ENCODE data around the gene ZNF787. TPM values are rescaled to one million over a fixed set of nuclear protein-coding genes. Genes with fewer than 3 reads are reported as not detected.

ZNF787 gene
- total RNA-seq, 1 donor from 2014 or later = 30.0 TPM

DNA sequence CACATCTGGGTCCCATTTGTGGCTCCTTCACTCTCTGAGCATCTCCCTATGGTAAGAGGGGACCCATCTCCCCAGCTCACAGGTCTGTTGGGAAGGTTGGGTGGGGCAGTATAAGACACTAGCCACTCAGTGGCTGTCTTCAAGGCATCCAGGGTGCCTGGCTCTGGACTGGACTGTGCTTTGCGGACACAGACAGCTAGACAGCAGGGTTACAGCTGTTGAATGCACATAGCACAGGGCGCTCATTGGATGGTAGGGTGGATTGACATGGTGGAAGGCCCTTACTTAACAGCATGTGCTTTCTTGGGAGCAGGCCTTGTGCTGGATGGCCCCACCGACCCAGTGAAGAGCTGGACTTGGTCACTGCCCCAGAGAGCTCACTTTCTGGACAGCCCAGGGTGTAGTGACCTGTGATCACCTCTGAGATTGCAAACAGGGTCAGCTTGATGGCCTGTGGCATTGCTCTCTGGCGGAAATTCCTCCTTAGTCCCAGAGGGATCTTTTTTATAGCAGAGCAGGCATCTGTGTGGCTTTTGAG is 21.9 kb upstream of the ZNF787 start:
- DNase-seq = no peak

DNA sequence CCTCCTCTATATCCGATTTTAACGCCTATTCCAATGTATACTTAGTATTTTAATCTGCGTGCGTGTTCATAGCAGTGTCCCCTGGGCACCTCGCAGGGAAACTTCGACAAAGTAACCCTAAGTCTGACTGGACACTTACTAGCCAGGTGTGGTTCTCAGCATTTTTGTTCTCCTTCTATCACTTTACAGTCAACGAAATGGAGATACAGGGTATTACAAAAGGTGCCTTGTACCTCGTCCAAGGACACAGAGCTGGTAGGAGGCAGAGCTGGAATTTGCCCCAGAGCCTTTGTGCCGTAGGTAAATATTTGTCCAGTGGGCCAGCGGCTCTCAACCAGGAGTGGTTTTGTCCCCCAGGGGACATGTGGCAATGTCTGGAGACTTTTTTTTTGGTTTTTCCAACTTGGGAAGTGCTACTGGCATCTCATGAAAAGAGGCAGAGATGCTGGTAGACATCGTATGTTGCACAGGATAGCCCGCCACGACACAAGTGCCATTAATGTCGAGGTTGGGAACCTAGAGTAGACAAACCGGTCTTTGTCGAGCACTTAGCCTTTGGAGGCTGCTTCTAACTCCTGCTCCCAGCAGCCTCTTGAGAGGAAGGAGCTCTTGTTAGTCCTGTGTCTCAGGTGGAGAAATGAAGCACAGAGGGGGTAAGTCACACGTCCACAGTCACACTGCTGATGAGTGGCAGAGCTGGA is 21.1 kb upstream of the ZNF787 start:
- DNase-seq = no peak

DNA sequence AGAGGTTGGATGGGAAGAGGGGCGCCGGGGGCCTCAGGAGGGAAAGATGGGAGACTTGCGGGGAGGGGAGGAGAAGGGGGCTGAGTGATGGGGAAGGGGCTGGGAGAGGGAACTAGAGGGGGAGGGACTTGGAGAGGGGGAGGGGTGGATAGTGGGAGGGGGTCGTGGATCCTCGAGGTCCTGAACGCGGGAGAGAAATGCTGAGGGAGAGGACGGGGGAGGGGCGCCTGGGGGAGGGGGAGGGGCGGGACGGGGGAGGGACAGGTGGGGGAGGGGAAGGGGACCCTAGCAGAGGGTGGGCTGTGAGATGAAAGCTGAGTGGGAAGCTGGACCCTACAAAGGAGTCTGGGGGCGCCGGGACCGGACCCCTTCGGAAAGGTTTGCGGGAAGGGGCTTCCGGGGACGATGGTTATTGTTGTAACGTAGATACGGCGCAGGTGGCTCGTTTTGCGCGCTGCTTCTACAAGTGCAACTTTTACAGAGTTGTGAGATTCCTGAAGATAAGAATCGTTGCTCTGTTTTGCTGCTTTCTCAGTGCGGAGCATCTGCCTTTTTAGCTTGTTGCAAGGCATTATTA is 20.4 kb upstream of the ZNF787 start:
- peak; percentile 26 for DNase-seq

DNA sequence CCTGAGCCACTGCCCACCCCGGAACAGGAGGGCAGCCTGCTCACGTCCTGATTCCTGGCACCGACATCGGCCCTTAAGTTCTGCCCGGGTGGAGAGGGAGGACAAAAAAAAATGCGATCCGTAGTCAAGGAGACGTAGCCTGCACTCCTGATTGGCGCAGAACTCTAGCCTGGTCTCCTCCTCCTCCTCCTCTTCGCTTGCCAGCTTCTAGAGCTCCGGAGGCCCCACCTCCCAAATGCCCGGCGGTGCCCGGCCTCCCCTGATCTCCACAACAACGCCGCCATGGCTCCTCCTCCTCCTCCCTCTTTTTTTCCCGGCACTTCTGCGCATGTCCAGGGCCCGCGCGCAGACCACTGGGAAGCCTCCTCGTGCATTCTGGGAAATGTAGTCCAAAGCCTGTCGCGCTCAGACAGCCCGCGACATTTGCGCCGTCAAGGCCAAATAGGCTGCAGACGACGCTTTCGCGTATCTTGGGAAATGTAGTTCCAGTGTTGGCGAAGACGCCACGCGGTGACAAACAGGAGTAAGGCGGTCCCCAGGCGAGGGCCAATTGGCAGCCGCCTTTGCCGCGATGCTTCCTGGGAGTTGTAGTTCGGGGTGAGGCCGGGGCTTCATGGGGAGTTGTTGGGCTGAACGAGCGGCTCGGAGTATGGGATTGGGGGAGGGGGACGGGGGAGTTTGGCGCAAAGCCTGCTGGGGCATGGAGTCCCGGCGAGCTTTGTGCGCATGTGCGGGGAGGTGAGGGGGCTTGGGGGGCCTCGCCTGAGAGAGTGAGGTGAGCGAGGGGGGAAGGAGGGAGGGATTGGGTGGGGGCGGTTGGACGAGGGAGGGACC is 19.7 kb upstream of the ZNF787 start, which contains the start of gene ZNF444:
Gene ZNF444 (plus strand): TSS at position 705 of the 834 bp plus-strand sequence. CDS start 5,625 bp downstream, outside the sequence.
- DNase-seq = peak; percentile 99

DNA sequence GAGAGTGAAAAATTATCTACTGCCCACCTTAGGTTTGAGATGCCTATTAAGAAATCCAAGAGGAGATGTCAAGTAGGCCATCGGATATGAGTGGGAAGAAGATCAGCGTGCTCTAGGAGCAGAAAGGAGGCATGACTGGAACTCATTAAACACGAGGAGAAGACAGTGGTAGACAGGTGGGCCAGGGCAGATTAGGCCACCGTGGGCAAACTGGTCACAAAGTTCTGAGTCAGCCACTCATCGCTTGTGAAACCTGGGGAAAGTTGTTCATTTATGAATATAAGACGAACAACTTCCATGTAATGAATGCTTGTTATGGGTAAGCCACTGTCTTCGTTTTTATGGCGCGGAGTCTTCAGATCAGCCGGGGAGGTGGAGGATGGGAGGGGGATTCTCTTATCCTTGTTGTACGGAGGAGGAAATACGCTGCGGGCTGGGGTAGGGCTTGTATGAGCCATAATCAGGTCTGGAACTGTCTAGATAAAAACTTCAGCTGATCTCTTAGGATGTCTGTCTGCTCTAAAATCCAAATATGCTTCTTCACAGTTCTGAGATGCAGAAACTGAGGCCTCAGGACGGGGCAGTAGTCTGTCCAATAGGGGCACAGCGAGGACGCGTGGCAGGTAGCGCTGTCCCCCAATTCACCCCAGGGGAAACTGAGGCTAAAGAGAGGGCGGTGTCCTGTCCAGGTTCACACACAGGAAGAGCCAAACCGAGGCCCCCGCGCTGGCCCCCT is 18.9 kb upstream of the ZNF787 start:
- DNase-seq = no peak

DNA sequence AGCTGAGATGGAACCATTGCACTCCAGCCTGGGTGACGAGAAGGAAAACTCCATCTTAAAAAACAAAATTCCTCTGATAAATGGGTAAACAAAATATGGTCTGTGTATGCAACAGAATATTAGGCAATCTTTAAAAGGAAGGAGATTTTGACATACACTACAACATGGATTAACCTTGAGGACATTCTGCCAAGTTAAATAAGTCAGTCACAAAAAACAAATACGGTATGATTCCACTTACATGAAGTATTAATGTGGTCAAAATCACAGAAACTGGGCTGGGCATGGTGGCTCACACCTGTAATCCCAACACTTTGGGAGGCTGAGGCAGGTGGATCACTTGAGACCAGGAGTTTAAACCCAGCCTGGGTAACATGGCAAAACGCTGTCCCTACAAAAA is 17.0 kb upstream of the ZNF787 start:
- no peak for DNase-seq

DNA sequence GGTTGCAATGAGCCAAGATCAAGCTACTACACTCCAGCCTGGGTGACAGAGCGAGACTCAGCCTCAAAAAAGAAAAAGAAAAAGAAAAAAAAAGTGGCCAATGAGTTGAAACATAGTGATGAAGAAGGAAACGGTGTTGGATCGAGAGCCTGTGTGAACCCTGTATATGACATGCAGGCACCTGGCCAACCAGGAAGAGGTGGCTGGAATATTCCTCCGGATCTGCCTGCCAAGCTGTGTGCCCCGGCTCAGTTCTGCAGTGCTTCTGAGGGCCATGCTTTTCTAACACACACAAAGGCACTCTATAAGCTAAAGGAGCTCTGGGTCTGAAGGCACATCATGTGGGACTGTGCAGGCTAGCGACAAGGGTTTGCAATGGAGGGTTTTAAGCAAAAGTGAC is 16.3 kb upstream of the ZNF787 start:
- peak; percentile 36 for DNase-seq

DNA sequence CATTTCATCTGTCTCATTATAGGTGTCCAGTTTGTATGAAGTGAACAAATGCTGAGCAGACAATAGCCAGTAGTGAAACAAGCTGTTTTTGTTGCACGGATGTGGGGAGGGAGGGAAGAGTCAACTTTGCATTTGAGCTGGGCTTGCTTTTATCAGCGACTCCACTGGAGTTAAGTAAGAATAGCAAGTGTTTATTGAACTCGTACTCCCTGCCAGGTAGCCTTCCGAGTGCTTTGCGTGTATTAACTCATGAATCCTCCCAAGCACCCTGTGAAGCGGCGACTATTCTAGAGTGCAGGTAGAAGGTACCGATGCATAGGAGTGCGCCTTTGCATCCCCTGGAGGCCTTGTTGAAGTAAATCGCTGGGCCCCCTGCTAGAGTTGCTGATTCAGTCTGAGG is 15.3 kb upstream of the ZNF787 start:
- DNase-seq = no peak

DNA sequence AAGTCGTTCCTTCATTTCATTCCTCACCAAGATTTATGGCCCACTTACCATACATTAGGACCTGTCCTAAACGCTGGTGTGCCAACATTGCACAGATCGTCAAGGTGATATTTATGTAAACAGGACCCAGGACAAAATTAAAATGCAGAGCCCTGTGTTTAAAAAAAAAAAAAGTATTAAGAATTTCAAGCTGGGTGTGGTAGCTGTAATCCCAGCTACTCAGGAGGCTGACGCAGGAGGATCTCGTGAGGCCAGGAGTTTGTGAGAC is 13.5 kb upstream of the ZNF787 start:
- DNase-seq = no peak

DNA sequence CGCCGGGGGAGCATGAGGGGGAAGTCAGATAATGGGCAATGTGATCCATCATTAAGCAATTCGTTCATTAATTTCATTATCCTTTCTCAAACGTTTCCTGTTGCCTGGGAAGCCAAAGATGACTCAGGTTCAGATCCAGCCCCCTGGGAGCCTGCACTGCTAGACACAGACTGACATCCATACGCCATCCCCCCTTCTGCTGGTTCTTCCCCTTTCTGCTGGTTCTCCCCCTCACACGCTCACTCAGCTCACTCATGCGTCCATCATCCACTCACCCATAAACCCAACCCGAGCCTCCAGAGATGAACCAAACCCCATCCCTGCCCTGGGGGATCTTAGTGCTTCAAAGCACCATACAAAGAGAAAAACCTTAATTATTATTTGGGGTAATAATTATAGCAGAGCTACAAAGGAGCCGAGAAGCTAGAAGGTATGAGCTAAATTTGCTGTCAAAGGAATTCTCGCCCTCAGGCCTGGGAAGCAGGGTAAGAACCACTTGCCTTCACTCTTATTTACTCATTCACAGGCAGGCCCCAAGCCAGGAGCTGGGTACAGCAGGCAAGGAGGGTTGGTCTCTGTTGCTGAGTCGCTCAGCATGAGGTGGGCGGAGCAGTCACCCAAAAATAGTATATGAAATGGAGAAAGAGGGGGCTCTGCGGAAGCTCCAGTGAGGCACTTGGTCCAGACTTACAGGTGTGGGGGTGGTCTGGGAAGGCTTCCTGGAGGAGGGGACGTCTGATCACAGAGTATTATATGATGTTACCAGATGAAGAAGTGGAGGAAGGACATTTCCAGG is 13.0 kb upstream of the ZNF787 start:
- DNase-seq = no peak

DNA sequence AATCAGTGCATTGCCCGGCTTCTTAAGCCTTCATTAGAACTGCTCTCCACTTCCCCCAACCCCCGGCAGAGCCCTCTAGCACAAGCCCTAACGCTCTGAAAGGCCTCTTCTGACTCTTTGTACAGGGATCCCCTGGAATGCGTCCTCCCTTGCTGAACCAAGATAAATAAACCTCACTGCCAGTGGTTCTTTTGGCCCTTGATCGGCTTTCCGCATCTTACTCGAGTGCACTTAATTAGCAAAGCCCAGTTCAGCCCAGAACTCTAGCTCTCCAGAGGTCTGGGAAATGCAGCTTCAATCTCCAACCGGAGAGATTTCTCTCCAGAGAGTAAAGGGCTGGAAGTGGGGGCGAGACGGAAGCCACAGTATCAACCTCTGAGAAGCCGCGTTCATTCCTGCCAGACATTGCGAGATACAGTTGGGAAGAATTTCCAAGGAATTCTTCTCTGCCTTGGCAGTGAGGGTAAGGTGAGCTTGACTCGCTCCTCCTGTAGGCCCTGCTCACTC is 11.3 kb upstream of the ZNF787 start:
- no peak for DNase-seq

DNA sequence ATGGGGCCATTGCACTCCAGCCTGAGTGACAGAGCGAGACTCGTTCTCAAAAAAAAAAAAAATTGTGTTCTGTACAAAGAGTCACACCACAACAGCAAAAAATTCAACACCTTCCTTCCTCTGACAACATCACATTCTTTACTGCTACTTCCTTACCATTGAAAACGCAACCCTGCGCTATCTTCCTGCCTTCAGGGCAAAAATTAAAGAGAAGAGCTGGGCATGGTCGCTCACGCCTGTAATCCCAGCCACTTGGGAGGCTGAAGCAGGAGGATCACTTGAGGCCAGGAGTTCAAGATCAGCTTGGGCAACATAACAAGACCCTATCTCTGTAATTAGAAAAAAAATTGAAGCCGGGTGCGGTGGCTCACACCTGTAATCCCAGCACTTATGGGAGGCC is 10.6 kb upstream of the ZNF787 start:
- no peak for DNase-seq

DNA sequence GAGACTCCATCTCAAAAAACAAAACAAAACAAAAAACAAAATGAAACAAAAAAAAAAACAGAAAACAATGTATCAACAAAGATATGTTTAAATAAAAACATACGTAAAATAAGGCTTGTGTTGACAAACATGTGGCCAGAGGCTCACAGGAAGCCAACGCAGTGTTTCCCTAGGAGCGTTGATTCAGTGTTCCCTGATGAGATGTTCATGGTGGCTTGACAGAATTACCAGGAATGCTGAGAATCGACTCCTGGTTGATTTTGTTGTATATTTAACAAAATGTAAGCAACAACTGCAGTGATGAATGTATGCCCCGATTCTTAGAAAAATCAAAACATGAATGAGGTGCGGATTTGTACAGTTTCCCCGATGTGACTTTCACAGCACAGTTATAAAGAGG is 8.9 kb upstream of the ZNF787 start:
- no peak for DNase-seq

DNA sequence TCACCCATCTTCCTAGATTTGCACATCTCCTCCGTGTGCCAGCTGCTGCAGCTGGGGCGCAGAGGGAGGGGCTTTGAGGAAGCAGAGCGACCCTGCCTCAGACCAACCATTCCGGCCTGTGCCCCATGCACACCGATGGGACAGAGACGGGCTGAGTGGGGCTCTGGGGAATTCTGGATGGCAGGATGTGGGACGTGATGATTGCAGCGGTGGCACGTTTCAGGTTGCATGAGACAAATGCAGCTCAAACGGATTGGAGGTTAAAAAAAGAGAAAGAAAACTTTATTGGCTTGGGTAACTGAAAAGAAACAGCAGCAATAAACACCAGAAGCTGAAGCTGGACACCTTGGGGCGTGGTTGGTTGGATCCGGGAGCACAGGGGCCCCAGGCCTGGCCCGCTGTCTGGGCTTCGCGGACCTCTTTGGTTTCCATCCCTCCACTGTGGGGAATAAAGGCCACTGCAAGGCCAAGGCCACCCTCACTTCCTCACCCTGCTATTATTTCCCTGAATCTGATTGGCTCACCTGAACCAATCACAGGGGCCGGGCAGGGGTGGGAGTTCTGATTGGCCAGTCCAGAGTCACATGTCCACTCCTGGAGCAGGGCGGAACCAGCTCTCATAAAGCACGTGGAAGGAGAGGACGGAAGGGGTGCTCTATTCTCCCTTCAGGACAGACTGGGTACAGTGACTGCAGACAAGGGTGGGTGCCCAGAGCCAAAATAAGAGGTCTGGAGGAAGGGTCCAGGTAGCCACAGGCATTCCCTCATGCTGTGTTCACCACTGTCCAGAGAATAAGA is 6.1 kb upstream of the ZNF787 start:
- no peak for DNase-seq

DNA sequence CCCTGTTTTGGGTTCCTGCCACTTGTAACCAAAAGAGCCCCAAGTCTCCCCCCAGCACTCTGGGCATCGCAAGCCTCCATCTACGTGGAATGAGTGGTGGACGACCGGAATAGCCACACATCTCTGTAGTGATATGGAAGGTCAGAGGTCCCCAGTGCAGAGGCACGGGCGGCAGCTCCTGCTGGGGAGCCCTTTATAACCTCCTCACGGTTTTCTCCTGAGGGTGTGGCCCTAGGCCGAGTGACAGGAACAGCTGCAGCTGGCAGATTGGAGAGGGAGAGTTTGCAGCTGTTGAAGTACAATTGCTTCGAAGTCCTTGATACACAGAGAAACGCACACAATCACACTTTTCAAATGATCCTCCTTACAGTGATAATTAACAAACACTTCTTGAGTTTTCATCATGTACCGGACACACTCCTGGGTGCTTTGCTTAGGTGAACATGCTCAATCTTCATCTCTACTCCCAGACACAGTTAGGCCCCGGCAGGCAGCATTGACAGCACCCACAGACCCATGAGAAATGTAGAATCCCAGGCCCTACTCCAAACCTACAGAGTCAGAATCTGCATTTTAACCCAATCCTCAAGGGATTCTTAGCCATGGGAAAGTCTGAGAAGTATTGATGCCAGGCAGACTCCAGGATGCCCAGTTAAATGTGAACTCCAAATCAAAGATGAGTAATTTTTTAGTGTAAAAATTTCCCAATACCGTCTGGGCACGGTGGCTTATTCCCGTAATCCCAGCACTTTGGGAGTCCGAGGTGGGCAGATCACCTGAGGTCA is 4.9 kb upstream of the ZNF787 start:
- no peak for DNase-seq

DNA sequence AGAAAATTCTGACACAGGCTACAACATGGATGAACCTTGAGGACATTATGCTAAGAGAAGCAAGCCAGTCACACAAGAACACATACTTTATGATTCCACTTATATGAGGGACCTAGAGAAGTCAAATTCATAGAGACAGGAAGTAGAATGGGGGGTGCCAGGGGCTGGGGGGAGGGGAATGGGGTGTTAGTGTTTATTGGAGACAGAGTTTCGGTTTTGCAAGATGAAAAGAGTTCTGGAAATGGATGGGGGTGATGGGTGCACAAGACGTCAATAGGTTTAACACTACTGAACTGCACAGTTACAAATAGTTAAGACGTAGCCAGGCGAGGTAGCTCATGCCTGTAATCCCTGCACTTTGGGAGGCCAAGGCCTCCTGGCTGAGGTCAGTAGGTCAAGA is 3.5 kb upstream of the ZNF787 start:
- DNase-seq = no peak

DNA sequence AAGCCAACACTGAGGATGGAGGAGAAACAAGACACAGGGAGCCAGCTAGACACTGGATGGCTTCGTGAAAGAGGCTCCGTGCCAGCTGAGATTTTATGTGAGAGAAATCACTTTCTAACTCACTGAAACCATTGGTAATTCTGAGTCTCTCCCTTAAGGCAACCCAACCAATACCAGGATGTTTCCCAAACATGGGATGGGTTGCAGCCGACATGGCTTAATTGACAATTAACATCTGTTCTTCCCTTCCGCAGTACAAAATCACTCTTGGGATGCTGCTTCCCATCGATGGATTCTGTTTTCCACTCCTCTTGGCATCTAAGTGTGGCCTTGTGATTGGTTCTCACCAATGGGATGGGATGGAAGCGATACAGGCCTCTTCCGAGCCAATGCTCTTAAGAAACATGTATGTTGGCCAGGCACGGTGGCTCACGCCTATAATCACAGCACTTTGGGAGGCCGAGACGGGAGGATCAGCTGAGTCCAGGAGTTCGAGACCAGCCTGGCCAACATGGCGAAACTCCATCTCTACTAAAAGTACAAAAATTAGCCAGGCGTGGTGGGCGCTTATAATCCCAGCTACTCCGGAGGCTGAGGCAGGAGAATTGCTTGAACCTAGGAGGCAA is 2.3 kb upstream of the ZNF787 start:
- no peak for DNase-seq

DNA sequence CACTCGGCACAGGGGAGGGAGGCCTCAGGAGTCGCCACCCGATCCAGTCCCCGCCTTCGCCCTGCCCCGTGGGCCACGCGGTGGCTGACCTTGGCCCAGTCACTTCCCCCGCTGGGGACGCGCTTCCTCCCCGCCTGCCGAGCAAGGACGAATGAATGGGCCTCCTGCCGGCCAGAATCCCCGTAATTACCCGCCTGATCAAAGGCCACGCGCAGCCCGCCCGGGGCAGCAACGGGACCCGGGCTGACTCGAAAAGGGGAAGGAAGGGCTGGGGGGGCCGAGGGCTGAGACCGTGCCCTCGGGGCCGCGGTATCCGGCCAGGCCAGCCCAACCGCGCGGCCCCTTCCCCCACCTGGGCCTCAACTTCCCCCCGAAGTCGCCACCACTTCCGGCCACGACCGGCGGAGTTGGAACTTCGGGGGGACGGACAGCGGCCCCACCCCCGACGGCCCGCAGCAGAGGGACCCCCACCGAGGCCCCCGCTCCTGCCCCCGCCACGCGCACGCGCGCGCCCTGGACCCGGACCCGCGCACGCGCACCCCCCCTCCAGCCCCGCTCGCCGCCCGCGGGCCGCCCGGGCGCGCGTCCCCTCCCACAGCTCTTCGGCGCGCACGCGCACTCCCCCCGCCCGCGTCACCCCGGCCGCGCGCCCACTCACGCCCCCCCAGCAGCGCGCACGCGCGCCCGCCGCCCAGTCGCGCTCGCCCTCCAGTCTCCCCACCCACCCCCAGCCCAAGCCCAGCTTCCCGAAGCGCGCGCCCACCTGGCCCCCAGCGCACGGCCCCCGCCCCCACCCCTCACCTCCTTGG is 520 bp downstream of the ZNF787 start:
- DNase-seq = peak; percentile 90

DNA sequence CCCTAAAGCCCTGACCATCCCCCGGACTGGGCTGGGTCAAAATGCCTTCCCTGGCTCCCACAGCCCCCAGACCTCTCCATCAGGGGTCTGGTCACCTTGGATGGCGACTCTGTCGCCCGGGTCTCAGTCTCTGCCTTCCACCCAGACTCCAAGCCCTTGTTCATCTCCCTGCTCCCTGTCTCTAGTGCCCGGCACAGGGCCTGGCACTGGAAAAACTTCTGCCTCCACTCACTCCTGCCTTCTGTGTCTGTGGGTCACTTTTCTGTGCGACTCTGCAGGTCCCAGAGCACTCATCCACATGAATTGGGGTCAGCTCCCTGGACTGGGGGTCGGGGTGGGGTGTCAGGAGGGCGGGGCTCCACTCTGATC is 1.1 kb downstream of the ZNF787 start:
- no peak for DNase-seq

Measured in dermis blood vessel endothelial cell (primary cell).